NCI-H748 treated with DMSO at 0.1 percent for 48 hours (cell line): Measurements from ENCODE around the gene AVPR1A.
"Not testable (repeated sequence)": the region's sequence is repeated elsewhere in the genome, so short reads cannot be mapped to it uniquely, and the experiment has no call there.

Experiments used
- DNase-seq: peaks from one replicate; lab custom pipeline; 2025; lab: John Stamatoyannopoulos, UW

AVPR1A gene

GRCh38 chr12:63150713-63151622 lies at the start of gene AVPR1A:
Gene AVPR1A (minus strand): TSS chr12:63151201. CDS start chr12:63150836, 365 bp downstream.
- DNase-seq, result peak; percentile 44

DNA sequence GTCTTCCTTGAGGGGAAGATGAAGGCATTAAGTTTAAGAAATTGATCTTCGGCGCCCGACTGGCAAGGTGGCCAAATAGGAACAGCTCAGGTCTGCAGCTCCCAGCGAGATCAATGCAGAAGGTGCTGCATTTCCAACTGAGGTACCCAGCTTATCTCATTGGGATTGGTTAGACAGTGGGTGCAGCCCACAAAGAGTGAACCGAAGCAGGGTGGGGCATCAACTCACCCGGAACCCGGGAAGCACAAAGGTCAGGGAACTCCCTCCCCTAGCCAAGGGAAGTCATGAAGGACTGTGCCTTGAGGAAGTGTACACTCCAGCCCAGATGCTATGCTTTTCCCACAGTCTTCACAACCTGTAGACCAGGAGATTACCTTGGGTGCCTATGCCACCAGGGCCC lies 45.2 kb upstream of the AVPR1A start:
- no peak for DNase-seq

- no peak for DNase-seq
Observed at GRCh38 chr12:63179224-63179623, 28.2 kb upstream of the AVPR1A start.

- no peak for DNase-seq
Observed at GRCh38 chr12:63170321-63170720, 19.3 kb upstream of the AVPR1A start.

GRCh38 chr12:63167741-63168140 lies 16.7 kb upstream of the AVPR1A start:
- DNase-seq, result not testable (repeated sequence)

DNA sequence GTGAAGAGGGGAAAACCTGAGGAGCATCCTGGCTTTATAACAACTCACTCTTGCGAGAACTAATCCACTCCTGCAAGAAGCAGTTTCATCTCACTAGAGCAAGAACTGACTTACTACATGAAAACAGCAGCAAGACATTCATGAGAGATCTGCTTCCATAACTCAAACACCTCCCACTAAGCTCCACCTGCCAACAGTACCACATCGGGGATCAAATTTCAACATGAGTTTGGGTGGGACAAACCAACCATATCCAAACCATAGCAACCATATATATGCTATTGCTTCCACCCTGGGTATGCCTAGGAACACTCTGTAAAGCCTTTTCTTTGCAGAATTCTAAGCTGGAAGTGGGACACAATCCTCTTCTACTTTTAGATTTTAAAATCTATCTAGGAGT lies 13.9 kb upstream of the AVPR1A start:
- DNase-seq, result peak; percentile 76

- DNase-seq, result no peak
Observed at GRCh38 chr12:63163541-63163940, 12.5 kb upstream of the AVPR1A start.

DNA sequence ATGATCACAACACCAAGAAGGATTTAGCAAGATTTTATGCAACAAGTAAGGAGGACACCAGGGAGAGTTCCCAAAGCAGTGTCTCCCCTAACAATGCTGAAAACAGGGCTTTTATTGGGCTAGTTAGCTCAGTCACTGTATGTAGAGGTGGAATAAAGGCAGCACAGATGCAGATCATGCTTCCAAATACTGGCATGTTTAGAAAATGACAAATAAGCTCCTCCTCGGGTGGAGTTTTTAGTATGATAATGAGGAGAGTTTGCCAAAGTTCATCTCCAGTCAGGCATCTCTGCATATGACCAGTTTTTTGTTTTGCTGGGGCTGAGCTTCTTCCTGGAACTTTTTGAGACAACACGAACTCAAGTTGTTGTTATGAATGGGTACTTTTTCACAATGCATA lies 4.4 kb upstream of the AVPR1A start:
- DNase-seq, result no peak

DNA sequence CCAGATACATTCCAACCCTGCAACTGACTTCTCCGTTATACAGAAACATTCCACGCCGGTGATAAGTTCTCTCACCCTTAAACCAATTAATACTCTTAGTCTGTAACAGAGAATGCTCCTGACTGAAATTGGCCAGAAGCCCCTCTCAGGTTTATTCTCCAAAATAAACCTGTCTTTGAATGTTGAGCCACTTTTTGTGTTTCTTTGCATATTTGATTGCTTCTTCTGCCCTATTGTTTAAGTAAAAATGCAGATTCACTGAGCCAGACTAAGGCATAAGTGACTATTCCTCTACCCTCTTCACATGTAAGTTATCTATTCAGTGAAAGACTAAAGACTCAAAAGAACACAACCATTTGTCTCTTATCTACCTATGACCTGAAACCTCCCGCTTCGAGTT lies 3.6 kb upstream of the AVPR1A start:
- no peak for DNase-seq

GRCh38 chr12:63152321-63152700 lies 1.3 kb upstream of the AVPR1A start:
- DNase-seq, result no peak

GRCh38 chr12:63151623-63152320 lies 771 bp upstream of the AVPR1A start:
- peak; percentile 73 for DNase-seq

DNA sequence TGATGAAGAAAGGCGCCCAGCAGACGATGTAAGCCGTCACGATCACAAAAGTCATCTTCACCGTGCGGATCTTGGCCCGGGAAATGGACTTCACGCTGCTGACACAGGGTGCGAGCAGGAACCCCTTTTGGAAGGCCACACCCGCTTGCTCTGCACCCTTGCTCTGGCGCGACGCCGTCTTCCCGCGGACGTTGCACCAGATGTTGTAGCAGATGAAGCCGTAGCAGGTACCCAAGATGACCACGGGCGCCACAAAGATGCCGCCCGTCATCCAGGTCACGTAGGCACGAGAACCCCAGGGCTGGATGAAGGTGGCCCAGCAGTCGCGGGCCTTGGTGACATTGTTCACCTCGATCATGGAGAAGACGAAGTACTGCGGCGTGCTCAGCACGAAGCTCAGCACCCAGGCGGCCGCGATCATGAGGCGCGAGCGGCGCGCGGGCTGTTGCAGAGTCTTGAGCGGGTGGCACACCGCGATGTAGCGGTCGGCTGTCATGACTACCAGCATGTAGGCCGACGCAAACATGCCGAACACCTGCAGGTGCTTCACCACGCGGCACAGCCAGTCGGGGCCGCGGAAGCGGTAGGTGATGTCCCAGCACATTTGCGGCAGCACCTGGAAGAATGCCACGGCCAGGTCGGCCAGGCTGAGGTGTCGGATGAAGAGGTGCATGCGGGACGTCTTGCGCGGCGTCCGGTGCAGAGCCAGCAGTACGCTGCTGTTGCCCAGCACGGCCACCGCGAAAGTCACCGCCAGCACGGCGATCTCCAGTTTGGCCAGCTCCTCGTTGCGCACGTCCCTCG lies 890 bp downstream of the AVPR1A start:
- peak; percentile 14 for DNase-seq

- DNase-seq, result no peak
Observed at GRCh38 chr12:63144556-63144955, 6.4 kb downstream of the AVPR1A start.

DNA sequence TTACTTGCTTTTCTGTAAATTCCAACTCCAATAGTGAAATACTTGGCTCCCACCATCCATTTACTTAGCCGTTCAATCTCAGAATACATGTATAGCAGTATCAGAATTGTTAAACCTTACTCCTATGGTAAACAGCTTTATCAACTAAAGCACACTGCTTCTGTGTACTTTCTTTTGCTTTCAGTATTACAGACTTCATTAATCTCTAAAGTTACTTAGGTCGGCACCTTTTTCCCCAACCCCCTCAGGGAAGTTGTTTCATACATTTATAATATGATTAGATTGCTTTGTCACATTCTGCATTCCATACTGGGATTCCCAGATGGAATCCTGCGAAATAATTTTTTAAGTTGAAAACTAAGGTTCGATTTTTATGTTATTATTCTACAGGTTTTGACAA lies 12.5 kb downstream of the AVPR1A start:
- no peak for DNase-seq

DNA sequence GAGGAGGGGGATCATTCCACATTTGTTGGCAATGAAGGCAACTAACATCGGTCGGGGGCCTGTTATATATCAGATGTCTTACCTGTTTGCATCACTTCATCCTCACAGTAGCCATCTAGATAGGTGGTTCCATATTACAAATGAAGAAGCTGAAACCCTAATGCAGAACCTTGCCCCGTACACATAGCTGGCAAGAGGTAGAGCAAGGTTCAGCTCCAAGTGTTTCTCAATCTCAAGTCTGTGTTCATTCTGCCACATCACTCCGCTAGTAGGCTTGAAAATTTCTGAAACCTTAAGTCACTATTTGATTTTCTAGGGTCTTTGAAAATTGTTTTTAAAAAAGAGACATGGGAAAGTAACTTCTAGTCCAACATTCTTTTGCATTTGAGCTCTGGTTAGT lies 17.0 kb downstream of the AVPR1A start:
- no peak for DNase-seq

DNA sequence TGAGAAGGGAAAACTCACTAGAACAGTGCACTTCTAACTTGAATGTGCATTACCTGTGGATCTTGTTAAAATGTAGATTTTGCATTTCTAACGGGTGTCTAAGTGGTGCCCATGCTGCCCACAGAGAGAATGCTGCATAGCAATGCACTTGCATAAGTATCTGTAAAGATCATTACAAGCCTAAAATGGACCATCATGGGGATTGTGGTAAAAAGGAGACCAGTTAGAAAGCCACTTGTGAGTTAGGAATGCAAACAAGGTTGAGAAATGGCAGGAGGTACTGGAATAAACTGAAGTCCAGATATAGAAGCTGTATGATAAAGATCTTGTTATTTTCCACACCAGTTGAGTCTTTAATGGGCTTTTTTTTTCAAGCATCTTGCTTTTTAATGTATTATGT lies 18.8 kb downstream of the AVPR1A start:
- no peak for DNase-seq

DNA sequence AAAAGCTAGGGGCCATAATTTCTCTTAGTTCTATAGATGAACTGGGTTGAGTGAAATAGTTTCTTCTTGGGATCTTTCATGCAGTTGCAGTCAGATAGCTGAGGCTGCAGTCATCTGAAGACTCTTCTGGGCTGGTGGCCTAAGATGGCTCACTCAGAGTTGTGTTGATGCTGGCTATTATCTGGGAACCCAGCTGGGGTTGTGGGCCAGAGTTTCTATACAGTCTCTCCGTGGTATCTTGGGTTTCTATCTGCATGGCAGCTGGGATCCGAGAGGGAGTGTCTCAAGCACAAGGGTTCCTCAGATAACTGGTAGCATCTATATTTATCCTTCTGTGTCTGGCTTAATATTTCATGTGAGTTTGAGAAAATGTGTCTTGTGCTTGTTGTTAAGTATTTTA lies 21.1 kb downstream of the AVPR1A start:
- no peak for DNase-seq

DNA sequence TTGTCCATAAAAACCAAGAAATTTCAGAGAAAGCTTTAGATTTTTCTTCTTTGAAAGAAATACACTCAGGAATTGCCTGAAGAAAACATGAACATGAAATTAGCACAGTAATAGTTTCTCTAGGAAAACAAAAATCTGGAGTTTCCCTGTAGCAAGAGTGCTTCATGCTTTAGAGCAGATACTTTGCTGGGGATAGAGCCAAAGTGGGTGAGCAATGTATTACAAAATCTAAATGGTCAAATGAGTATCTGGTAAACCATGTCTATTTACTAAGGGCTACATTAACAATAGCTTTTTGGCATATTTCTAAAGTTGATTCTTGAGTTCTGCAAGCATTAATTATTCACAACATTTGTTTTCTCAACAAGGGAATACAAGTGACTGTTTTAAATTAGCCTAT lies 26.2 kb downstream of the AVPR1A start:
- DNase-seq, result no peak

DNA sequence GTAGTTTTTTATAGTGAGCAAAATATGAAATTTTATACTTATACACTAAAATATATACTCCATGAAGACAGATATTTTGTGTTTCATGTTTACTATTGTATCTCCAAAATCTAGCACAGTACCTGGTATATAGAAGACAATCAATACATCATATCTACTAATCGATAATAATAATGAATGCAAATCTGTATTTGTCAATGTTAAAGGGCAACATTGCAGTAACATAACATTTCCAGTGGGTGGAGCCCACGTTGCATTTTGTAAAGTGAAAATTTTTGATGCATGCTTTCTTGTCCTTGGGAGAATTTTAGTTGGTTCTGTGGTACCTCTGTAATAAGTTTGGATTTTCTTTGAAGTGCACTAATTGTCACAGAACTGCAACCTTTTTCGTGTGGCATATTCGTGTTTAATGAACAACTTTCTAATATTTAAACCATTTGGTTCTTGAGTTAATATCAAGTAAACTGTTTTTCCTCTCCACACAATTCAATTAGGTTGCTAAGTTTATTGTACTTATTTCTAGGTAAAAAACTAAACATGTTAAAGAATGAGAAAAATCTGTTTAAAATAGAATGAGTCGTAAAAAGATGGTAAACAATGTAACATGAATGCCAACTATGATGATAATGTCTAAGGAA lies 47.4 kb downstream of the AVPR1A start:
- peak; percentile 25 for DNase-seq

DNA sequence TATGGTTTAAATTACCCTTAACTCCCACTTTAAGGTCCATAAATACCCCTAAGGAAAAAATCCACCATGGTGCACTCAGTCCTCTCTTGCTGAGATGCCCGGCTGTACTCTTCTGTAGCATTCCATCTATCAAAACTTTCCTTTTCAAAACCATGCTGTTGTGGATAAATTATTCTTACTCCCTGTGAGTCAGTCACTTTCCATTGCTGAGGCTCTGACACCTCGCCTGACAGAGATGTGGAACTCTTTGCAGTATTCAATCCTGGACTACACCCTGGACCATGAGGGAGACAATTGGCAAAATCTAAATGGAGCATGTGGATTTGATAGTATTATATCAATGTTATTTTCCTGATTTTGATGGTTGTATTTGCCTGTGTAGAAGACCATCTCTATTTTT lies 49.1 kb downstream of the AVPR1A start:
- no peak for DNase-seq

GRCh38 chr12:63098851-63099250 lies 52.1 kb downstream of the AVPR1A start:
- DNase-seq, result peak; percentile 34

DNA sequence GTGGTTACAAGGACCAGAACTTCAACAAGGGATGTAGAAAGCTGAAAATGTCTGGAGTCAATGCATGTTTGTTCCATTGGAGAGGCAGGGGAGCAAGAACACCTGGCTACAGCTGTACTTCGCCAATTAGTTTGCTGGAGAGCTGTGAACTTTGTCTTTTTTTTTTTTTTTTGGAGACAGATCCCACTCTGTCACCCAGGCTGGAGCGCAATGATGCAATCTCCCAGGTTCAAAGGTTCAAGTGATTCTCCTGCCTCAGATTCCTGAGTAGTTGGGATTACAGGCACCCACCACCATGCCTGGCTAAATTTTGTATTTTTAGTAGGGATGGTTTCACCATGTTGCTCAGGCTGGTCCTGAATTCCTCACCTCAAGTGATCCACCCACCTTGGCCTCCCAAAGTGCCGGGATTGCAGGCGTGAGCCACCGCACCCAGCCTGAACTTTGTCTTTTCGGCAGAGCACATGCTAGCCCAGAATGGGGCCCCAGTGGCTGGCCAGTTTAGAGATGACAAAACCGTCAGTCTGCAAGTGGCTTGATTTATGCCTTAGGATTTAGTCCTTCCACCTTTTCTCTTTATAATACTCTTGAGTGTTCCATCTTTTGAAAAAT lies 55.5 kb downstream of the AVPR1A start:
- no peak for DNase-seq
